H1 (cell line): Measurements from ENCODE around the gene GNB3. TPM values are rescaled to one million over a fixed set of nuclear protein-coding genes. Genes with fewer than 3 reads are reported as not detected.

Source experiments
- CTCF ChIA-PET: fragments of 300-600 bp; sonication (Branson Sonifier 250); formaldehyde crosslinking; loops from one replicate; lab custom pipeline; 2021; ENCODE audit not compliant: partially characterized antibody; lab: Charles Lee
- POLR2A ChIA-PET: fragments of 300-600 bp; sonication (Branson Sonifier 250); formaldehyde crosslinking; loops from one replicate; lab custom pipeline; 2021; ENCODE audit warnings: inconsistent platforms; ENCODE audit not compliant: partially characterized antibody; lab: Charles Lee
- DNase-seq, 2 experiments: peaks; one replicate each; pipeline versions ENCODE4 v3.0.0 to v3.0.0-alpha.2; 2010 to 2022; ENCODE audit warnings: low spot score in 2 of 2, low read depth in 1 of 2, mixed read lengths in 1 of 2
- FAIRE-seq: peaks from 2 replicates; lab custom pipeline; 2011; peaks lifted over from hg19 to GRCh38; lab: Jason Lieb, UNC
- H2AFZ ChIP-seq: 2 replicates; pipeline ENCODE4 v1.8.1; 2012; ENCODE audit warnings: low read length, inconsistent platforms
- H2AK5ac ChIP-seq: 2 replicates; pipeline ENCODE4 v1.6.1; 2013; ENCODE audit warnings: low read depth, low read length
- H2BK120ac ChIP-seq: replicated peaks from 2 replicates; pipeline ENCODE3; 2013; ENCODE audit warnings: low read depth, low read length, inconsistent platforms
- H2BK12ac ChIP-seq: 2 replicates; pipeline ENCODE4 v1.6.1; 2013; ENCODE audit warnings: low read depth, low read length
- H2BK15ac ChIP-seq: 2 replicates; pipeline ENCODE4 v1.6.1; 2013; ENCODE audit warnings: low read length
- H2BK20ac ChIP-seq: 2 replicates; pipeline ENCODE4 v1.6.1; 2013; ENCODE audit warnings: low read length
- H2BK5ac ChIP-seq: 2 replicates; pipeline ENCODE4 v1.6.1; 2013; ENCODE audit warnings: low read depth, low read length
- H3K14ac ChIP-seq: 2 replicates; pipeline ENCODE4 v1.6.1; 2013; ENCODE audit warnings: inconsistent platforms; ENCODE audit not compliant: insufficient read length
- H3K18ac ChIP-seq: 2 replicates; pipeline ENCODE4 v1.6.1; 2013; ENCODE audit warnings: low read length; ENCODE audit errors: extremely low read depth
- H3K23ac ChIP-seq: 2 replicates; pipeline ENCODE4 v1.6.1; 2013; ENCODE audit warnings: inconsistent platforms; ENCODE audit not compliant: insufficient read length
- H3K23me2 ChIP-seq: 2 replicates; pipeline ENCODE4 v1.6.1; 2013; ENCODE audit warnings: low read depth, low read length
- H3K27ac ChIP-seq: 2 replicates; pipeline ENCODE4 v1.6.1; 2011; ENCODE audit warnings: low read depth, low read length, inconsistent platforms
- H3K27me3 ChIP-seq, 4 experiments: replicated peaks in 1 of 4; 1 replicate in 1 of 4; 2 replicates in 3 of 4; pipeline versions ENCODE4 v1.6.1 to v1.8.1; 2011 to 2013; ENCODE audit warnings: low read length in 3 of 4, mild to moderate bottlenecking in 3 of 4, inconsistent platforms in 2 of 4, mixed read lengths in 2 of 4, moderate library complexity in 1 of 4; ENCODE audit not compliant: control insufficient read depth in 3 of 4, insufficient read depth in 3 of 4; ENCODE audit errors: extremely low read depth in 1 of 4
- H3K36me3 ChIP-seq, 4 experiments: 2 replicates each; pipeline versions ENCODE4 v1.6.1 to v1.8.1; 2011 to 2013; ENCODE audit warnings: mild to moderate bottlenecking in 4 of 4, low read length in 3 of 4, moderate library complexity in 2 of 4, control low read depth in 1 of 4, inconsistent platforms in 1 of 4; ENCODE audit not compliant: insufficient read depth in 4 of 4, control insufficient read depth in 2 of 4
- H3K4ac ChIP-seq: replicated peaks from 2 replicates; pipeline ENCODE3; 2013; ENCODE audit warnings: low read length, low read depth, mixed read lengths, inconsistent platforms; ENCODE audit not compliant: insufficient read length
- H3K4me1 ChIP-seq, 4 experiments: replicated peaks in 1 of 4; 1 replicate in 1 of 4; 2 replicates in 3 of 4; pipeline versions ENCODE4 v1.6.1 to v1.8.1; 2011 to 2013; ENCODE audit warnings: low read length in 3 of 4, inconsistent platforms in 2 of 4, mixed read lengths in 1 of 4; ENCODE audit not compliant: insufficient read depth in 4 of 4, control insufficient read depth in 3 of 4
- H3K4me2 ChIP-seq, 2 experiments: 2 replicates each; pipeline versions ENCODE4 v1.6.1 to v1.8.1; 2011 to 2013; ENCODE audit warnings: low read depth in 2 of 2, low read length in 2 of 2, control low read depth in 1 of 2, inconsistent platforms in 1 of 2, mild to moderate bottlenecking in 1 of 2; ENCODE audit not compliant: insufficient read depth in 1 of 2
- H3K4me3 ChIP-seq, 4 experiments: fragments of 200-600, 300-600 bp in 1 of 4; sonication (generic), shearing (Covaris generic), sonication (Bioruptor Twin) in 1 of 4; 2 replicates each; pipeline versions ENCODE4 v1.5.1 to v1.8.1; 2011 to 2016; ENCODE audit warnings: low read length in 4 of 4, low read depth in 3 of 4, control low read depth in 2 of 4, inconsistent platforms in 2 of 4, mild to moderate bottlenecking in 2 of 4, mixed read lengths in 1 of 4, moderate library complexity in 1 of 4; ENCODE audit not compliant: insufficient read depth in 2 of 4; ENCODE audit errors: extremely low read depth in 1 of 4
- H3K56ac ChIP-seq: replicated peaks from 2 replicates; pipeline ENCODE3; 2013; ENCODE audit warnings: low read depth, mild to moderate bottlenecking, mixed read lengths, low read length, inconsistent platforms; ENCODE audit not compliant: insufficient read length
- H3K79me1 ChIP-seq: 2 replicates; pipeline ENCODE4 v1.6.1; 2013; ENCODE audit warnings: low read depth, low read length, control low read depth
- H3K79me2 ChIP-seq, 2 experiments: 2 replicates each; pipeline versions ENCODE4 v1.6.1 to v1.8.1; 2012 to 2013; ENCODE audit warnings: low read length in 2 of 2, mild to moderate bottlenecking in 2 of 2, inconsistent platforms in 1 of 2; ENCODE audit not compliant: insufficient read depth in 2 of 2, control insufficient read depth in 1 of 2
- H3K9ac ChIP-seq, 4 experiments: replicated peaks in 1 of 4; 1 replicate in 1 of 4; 2 replicates in 3 of 4; pipeline versions ENCODE4 v1.6.1 to v1.8.1; 2011 to 2013; ENCODE audit warnings: low read depth in 3 of 4, low read length in 3 of 4, control low read depth in 2 of 4, mild to moderate bottlenecking in 2 of 4, moderate library complexity in 2 of 4, inconsistent platforms in 1 of 4; ENCODE audit errors: extremely low read depth in 1 of 4
- H3K9me3 ChIP-seq, 2 experiments: 2 replicates each; pipeline versions ENCODE4 v1.6.1 to v1.8.1; 2012 to 2013; ENCODE audit warnings: mild to moderate bottlenecking in 2 of 2, moderate library complexity in 2 of 2, control low read depth in 1 of 2, inconsistent platforms in 1 of 2, low read depth in 1 of 2, low read length in 1 of 2, mixed read lengths in 1 of 2; ENCODE audit not compliant: insufficient read depth in 2 of 2
- H4K20me1 ChIP-seq, 2 experiments: replicated peaks in 1 of 2; 2 replicates each; pipeline versions ENCODE3 to v1.8.1; 2011 to 2013; ENCODE audit warnings: inconsistent platforms in 2 of 2, low read length in 2 of 2, mild to moderate bottlenecking in 1 of 2; ENCODE audit not compliant: insufficient read depth in 2 of 2, control insufficient read depth in 1 of 2
- H4K5ac ChIP-seq: 2 replicates; pipeline ENCODE4 v1.6.1; 2013; ENCODE audit warnings: low read length, low read depth, mixed read lengths, inconsistent platforms; ENCODE audit not compliant: insufficient read length
- H4K8ac ChIP-seq: 2 replicates; pipeline ENCODE4 v1.8.0; 2013; ENCODE audit warnings: mild to moderate bottlenecking, moderate library complexity, low read length, inconsistent platforms; ENCODE audit not compliant: insufficient read depth; ENCODE audit errors: extremely low read depth
- H4K91ac ChIP-seq: replicated peaks from 2 replicates; pipeline ENCODE3; 2013; ENCODE audit warnings: low read length, mixed read lengths, inconsistent platforms; ENCODE audit not compliant: insufficient read length
- EGR1 ChIP-seq: IDR thresholded peaks from 2 replicates; pipeline ENCODE4 v1.6.1; 2011; ENCODE audit warnings: low read depth, low read length, borderline replicate concordance
- FOSL1 ChIP-seq: IDR thresholded peaks from 2 replicates; pipeline ENCODE4 v1.6.1; 2011; ENCODE audit warnings: mild to moderate bottlenecking, low read depth, low read length, moderate library complexity; ENCODE audit not compliant: insufficient read depth
- HDAC2 ChIP-seq, 2 experiments: fragments of 300-600 bp in 1 of 2; sonication (generic) in 1 of 2; IDR thresholded peaks; 2 replicates each; pipeline ENCODE4 v1.6.1; 2011 to 2012; ENCODE audit warnings: low read depth in 2 of 2, low read length in 2 of 2, mild to moderate bottlenecking in 2 of 2, moderate library complexity in 2 of 2, borderline replicate concordance in 1 of 2, inconsistent platforms in 1 of 2
- POLR2A ChIP-seq, 2 experiments: IDR thresholded peaks; 1 replicate in 1 of 2; 2 replicates in 1 of 2; pipeline ENCODE4 v1.6.1; 2011; ENCODE audit warnings: low read depth in 2 of 2, low read length in 2 of 2, mild to moderate bottlenecking in 2 of 2; ENCODE audit errors: control extremely low read depth in 1 of 2
- WGBS, 2 experiments: shearing (Covaris generic) in 1 of 2; methylation state at CpG; one replicate each; pipeline versions ENCODE4 v1.1.6 to v1.1.7; 2013 to 2015; ENCODE audit warnings: low lambda C conversion rate in 2 of 2, mixed read lengths in 2 of 2, inconsistent platforms in 1 of 2, low coverage in 1 of 2, missing lambda C conversion rate in 1 of 2; ENCODE audit not compliant: insufficient replicate concordance in 2 of 2, insufficient coverage in 1 of 2, insufficient read length in 1 of 2; ENCODE audit errors: extremely low coverage in 1 of 2, missing lambda C conversion rate in 1 of 2; 5-methylcytosine and 5-hydroxymethylcytosine counted together
- polyA plus RNA-seq, 7 experiments: library from polyadenylated mRNA; depleted of rRNA in 3 of 7; stranded (reverse) in 5 of 7; unstranded in 2 of 7; fragments of >200 nt in 5 of 7; fragments of 200-250 nt in 2 of 7; gene quantifications; 1 replicate in 5 of 7; 2 replicates in 1 of 7; 4 replicates in 1 of 7; pipeline versions ENCODE4 v1.2.1 to v1.2.3, GENCODE V29; 2011 to 2013; ENCODE audit warnings: missing spikeins in 2 of 7, mixed read lengths in 2 of 7
- total RNA-seq: library from RNA; stranded (reverse); fragmentation: NEBNext Ultra II Directional; extraction: Animal tissue kit (Norgen Biotek cat#: 25700); gene quantifications from 2 replicates; pipeline ENCODE4 v1.2.1, GENCODE V29; 2021

Gene GNB3
- total and polyA plus RNA-seq, 2 of the 8 experiments (the other 6 are each of a cell fraction or from before 2014, with no cell fraction given) = 9.9 TPM

GRCh38 chr12:6887460-6887859 is 46.7 kb downstream of the GNB3 start:
- Histone ChIP-seq H3K79me2 (no peaks in the 10 kb centered on the region), H4K91ac (peak overlapping the region; percentile 29), H3K56ac (no peak overlapping the region), H3K27ac (no peak overlapping the region), H2BK12ac (peak overlapping the region; percentile 97), H3K4me2 (no peak overlapping the region), H4K20me1 (no peaks in the 10 kb centered on the region), H3K36me3 (peaks cover 0 to 20% (median 1%) of the 10 kb centered on the region in 4 experiments; a peak in 4 of 8 replicates), H3K9ac (no peak overlapping the region), H4K5ac (peak overlapping the region; percentile 62), H4K8ac (no peak overlapping the region), H2AK5ac (peak overlapping the region; percentile 100; the same call in 1 of the 2 replicates), H2AFZ (no peak overlapping the region), H3K27me3 (no peaks in the 10 kb centered on the region), H3K14ac (no peak overlapping the region), H3K23ac (no peak overlapping the region), H3K79me1 (no peaks in the 10 kb centered on the region), H2BK5ac (peak overlapping the region; percentile 60; the same call in 1 of the 2 replicates), H3K4me1 (peaks cover 2 to 13% (median 8%) of the 10 kb centered on the region in 4 experiments; a peak in 6 of 7 replicates), H3K4ac (no peak overlapping the region), H3K9me3 (no peaks in the 10 kb centered on the region), H2BK15ac (no peak overlapping the region), H3K18ac (peak overlapping the region; percentile 85; the same call in 1 of the 2 replicates), H2BK120ac (no peak overlapping the region), H3K23me2 (no peaks in the 10 kb centered on the region), H3K4me3 (no peak overlapping the region), H2BK20ac (peak overlapping the region; percentile 80; the same call in 1 of the 2 replicates)
- FAIRE-seq (no peak), DNase-seq (no peak)
- CTCF ChIA-PET = interaction anchor here (2.3 kb wide), 1 partner anchor 16 kb away, joined by 18 read pairs; the partner anchor contains the start of gene SPSB2
- POLR2A ChIA-PET = interaction anchor here (1.0 to 7.8 kb wide), 5 partner anchors 12 to 81 kb away, joined by 4 to 86 read pairs (median 4); partner anchors contain the start of genes SPSB2 and TPI1
- 85% methylated on average over 8 of the region's 8 CpGs; no CpG with 5 or more reads in 1 of the 2 experiments for WGBS, 2 experiments
- TF ChIP-seq EGR1 (no peak), HDAC2 (IDR thresholded peaks at IDR 0.05; ENCODE audit: borderline replicate concordance in 1 of 2, low read depth in 2 of 2, low read length in 2 of 2) (no peak), POLR2A (IDR thresholded peaks at IDR 0.05; ENCODE audit: control extremely low read depth in 1 of 2, low read depth in 2 of 2, low read length in 2 of 2) (no peak), FOSL1 (no peak)
